Measurements from ENCODE around the gene EPPIN. TPM values are rescaled to one million over a fixed set of nuclear protein-coding genes. Genes with fewer than 3 reads are reported as not detected.

The EPPIN gene
- total RNA-seq, 4 donors from 2014 or later = not detected

DNA sequence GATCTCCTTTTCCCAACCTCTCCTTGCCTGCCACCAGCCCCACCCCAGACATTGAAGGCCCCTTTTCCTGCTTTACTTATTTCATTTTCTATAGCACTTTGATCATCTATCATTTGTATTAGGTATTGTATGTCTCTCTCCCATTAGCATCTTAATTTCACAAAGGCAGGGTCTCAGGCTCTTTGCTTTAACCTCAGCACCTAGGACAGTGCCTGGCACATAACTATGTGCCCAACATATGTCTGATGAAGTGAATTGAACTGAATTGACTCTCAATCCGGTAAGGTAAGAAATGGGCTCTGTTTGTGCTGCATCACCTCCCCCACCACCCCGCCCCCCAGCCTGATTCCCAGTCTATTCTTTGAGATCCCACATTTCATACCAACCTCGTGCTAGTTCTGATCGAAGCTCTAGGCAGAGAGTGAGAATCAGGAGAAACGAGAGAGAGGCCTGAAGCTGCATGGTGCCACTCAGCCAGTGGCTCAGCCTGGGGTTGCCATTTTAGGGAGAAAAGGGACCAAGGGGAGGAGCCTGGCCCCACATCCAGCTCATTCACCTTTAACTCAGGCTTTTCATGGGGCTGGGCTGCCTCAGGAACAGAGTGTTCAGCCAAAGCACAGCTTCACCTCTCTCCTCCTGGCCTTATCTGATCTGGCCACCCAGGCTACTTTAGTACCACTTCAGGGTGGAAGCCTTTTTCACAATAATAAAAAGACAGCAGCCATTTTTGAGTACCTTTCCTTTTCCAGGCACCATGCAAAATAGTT is 31.9 kb downstream of the EPPIN start, which contains the start of gene SPINT3:
TSS of gene SPINT3 (minus strand) at position 476 of the 767 bp plus-strand sequence. CDS start at position 462, 14 bp downstream.
- peak in 1 of 2 donors; percentile 23 for DNase-seq (ENCODE audit: low spot score in 2 of 2)
- TF ChIP-seq, protein P1, sequence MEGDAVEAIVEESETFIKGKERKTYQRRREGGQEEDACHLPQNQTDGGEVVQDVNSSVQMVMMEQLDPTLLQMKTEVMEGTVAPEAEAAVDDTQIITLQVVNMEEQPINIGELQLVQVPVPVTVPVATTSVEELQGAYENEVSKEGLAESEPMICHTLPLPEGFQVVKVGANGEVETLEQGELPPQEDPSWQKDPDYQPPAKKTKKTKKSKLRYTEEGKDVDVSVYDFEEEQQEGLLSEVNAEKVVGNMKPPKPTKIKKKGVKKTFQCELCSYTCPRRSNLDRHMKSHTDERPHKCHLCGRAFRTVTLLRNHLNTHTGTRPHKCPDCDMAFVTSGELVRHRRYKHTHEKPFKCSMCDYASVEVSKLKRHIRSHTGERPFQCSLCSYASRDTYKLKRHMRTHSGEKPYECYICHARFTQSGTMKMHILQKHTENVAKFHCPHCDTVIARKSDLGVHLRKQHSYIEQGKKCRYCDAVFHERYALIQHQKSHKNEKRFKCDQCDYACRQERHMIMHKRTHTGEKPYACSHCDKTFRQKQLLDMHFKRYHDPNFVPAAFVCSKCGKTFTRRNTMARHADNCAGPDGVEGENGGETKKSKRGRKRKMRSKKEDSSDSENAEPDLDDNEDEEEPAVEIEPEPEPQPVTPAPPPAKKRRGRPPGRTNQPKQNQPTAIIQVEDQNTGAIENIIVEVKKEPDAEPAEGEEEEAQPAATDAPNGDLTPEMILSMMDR (IDR thresholded peaks at IDR 0.05) = no peak
- no peak for TF ChIP-seq POLR2A (IDR thresholded peaks at IDR 0.05)
- H3K4me3 ChIP-seq (ENCODE audit: low read depth, poor library complexity, severe bottlenecking) = no peak within 1 kb of the TSS
- intact Hi-C loops (cut with DNase I; ENCODE audit: low total_unique reads) = no loop called here
- WGBS, 2 donors = 57 to 60% methylated on average over 5 of the region's 5 CpGs

DNA sequence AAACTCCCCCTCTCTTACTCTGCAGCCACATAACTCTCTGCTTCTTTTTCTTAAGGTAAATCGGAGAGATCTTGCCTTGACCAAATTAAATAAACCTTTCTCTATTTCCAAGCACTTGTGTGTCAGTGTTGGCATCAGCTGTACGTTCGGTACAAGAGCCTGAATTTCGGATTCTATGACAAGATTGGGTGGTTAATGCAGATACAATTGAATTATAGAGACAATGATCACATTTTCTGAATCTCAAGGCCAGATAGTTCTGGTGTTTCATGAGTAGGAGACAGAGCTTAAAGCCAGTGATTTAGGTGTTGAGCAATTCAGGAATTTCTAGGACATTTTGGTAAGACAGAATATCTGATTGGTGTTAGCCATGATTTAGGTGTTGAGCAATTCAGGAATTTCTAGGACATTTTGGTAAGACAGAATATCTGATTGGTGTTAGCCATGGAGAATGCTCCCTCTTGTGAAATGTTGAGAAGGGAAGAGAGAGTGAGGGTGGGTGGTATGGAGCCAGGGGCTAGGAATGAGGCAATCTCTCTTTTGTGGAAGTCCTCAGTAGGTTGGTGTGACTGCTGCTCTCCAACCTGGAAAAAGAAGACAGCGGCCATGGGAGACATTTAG is 36.8 kb downstream of the EPPIN start:
- DNase-seq (ENCODE audit: low spot score in 2 of 2) = no peak
- H3K4me3 ChIP-seq (ENCODE audit: low read depth, poor library complexity, severe bottlenecking) = no peak overlapping the region
- TF ChIP-seq, protein P1 (IDR thresholded peaks at IDR 0.05) = no peak
- TF ChIP-seq POLR2A (IDR thresholded peaks at IDR 0.05) = no peak
- intact Hi-C loops (cut with DNase I; ENCODE audit: low total_unique reads) = no loop called here
- 80 to 81% methylated on average over 5 of the region's 5 CpGs for WGBS, 2 donors

DNA sequence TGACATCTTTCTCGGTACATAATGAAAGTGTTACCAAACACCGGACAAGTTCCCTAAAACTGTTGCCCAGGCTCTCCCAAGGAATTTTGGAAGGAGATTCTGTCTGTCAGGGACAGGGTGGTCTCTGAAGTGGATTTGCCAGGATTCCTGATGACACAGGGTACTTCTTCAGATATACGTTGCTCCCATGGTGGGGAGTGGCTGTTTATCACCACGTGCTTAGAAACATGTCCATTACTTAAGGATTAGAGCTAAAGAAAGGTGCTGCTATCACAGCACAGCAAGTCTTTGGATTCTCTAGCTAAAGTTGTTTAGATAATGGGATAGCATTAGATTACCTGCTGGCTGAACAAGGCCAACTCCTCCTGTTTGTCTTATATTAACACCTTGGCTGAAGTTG is 38.1 kb downstream of the EPPIN start:
- intact Hi-C loops (cut with DNase I; ENCODE audit: low total_unique reads) = no loop called here
- no peak for DNase-seq (ENCODE audit: low spot score in 2 of 2)
- H3K4me3 ChIP-seq (ENCODE audit: low read depth, poor library complexity, severe bottlenecking) = no peak overlapping the region
- 75 to 83% methylated on average over 4 of the region's 4 CpGs for WGBS, 2 donors
- no peak for TF ChIP-seq POLR2A (IDR thresholded peaks at IDR 0.05)
- TF ChIP-seq, protein P1 (IDR thresholded peaks at IDR 0.05) = no peak

DNA sequence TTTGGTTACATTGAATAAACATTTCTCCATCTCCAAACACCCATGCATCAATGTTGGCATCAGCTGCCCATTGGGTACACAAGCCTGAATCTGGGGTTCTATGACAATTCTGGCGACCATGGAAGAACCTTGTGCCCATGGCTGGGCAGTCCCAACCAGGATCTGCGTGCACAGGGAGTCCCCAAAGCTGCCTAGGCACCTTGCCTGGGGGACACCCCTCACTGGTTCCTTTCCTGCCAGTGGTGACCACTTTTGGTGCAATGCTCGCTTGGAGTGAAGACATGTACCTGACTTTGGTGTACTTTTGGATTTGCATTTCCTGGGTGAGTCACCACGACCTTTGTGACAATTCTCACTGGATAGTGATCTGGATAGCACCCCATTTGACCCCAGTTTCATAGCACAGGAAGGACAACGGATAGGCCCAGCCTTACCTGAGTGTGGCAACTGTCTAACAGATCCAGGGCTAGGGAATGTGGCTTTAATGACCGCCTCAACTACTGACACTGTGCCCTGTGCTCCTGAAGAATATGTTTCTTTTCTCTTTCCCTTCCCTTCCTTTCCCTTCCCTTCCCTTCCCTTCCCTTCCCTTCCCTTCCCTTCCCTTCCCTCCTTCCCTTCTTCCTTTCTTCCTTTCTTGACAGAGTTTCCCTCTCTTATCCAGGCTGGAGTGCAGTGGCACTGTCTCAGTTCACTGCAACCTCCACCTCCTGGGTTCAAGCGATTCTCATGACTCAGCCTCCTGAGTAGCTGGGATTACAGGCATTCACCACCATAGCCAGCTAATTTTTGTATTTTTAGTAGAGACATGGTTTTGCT is 38.9 kb downstream of the EPPIN start:
- no peak overlapping the region for H3K4me3 ChIP-seq (ENCODE audit: low read depth, poor library complexity, severe bottlenecking)
- no peak for TF ChIP-seq POLR2A (IDR thresholded peaks at IDR 0.05)
- TF ChIP-seq, protein P1 (IDR thresholded peaks at IDR 0.05) = no peak
- intact Hi-C loops (cut with DNase I; ENCODE audit: low total_unique reads) = no loop called here
- WGBS, 2 donors = 70 to 83% methylated on average over 7 of the region's 7 CpGs
- no peak for DNase-seq (ENCODE audit: low spot score in 2 of 2)

DNA sequence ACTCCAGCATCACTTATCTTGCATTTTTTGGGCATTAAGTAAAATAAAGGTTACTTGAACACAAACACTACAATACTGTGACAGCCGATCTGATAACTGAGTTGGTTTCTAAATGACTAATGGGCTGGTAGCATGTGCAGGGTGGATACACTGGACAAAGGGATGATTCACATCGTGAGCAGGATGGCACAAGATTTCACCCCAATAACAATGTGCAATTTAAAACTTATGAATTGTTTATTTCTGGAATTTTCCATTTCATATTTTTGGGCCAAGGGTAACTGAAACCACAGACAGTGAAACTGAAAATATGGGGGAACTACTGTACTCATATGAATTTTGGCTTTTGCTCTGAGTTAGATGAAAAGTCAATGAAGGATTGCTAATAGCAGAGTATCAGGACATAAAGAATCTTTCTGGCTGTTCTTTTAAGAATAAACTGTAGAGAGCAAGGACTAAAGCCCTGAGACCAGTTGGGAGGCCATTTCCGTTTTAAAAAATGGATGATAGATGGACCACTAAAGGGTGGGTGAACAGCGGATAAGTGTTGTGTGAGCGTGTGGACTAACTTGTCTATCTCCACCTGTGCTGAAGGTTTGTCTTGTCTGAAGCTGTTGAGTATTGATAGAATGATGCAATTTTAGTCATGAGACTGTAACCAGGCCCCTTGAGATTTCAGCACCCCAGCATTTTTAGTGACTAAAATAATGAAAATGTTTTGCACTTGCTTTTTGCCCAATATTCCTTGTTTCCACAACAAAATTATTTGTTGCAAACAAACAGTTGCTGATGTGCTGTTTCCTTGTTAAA is 40.0 kb downstream of the EPPIN start:
- 77 to 82% methylated on average over 5 of the region's 5 CpGs for WGBS, 2 donors
- TF ChIP-seq POLR2A (IDR thresholded peaks at IDR 0.05) = no peak
- TF ChIP-seq, protein P1 (IDR thresholded peaks at IDR 0.05) = no peak
- H3K4me3 ChIP-seq (ENCODE audit: low read depth, poor library complexity, severe bottlenecking) = no peak overlapping the region
- intact Hi-C loops (cut with DNase I; ENCODE audit: low total_unique reads) = no loop called here
- no peak for DNase-seq (ENCODE audit: low spot score in 2 of 2)

Data from lower leg skin (tissue), 4 donors.